Breast epithelium (tissue), 4 donors: Measurements from ENCODE around the gene LTBP4. TPM values are rescaled to one million over a fixed set of nuclear protein-coding genes. Genes with fewer than 3 reads are reported as not detected.
A peak's percentile ranks its signal among the peaks of the same experiment; 100 is the strongest.

Experiments
- DNase-seq, 2 donors: peaks; one replicate each; pipeline ENCODE4 v3.0.0-alpha.2; 2019; ENCODE audit warnings: low spot score in 2 of 2
- H3K27ac ChIP-seq, 2 donors: fragments of 200-600 bp; sonication (generic) in 1 of 2; one replicate each; pipeline ENCODE4 v1.5.1; 2016 to 2019; ENCODE audit warnings: mild to moderate bottlenecking in 1 of 2
- H3K27me3 ChIP-seq, 2 donors: fragments of 200-600 bp; sonication (generic) in 1 of 2; one replicate each; pipeline versions ENCODE4 v1.5.1 to v1.6.0; 2017 to 2019; ENCODE audit warnings: control low read depth in 1 of 2, mild to moderate bottlenecking in 1 of 2
- H3K36me3 ChIP-seq: fragments of 200-600 bp; one replicate; pipeline ENCODE4 v1.5.1; 2019
- H3K4me1 ChIP-seq, 2 donors: fragments of 200-600 bp; sonication (generic); one replicate each; pipeline ENCODE4 v1.5.1; 2016 to 2019; ENCODE audit warnings: control low read depth in 1 of 2
- H3K4me3 ChIP-seq, 3 donors: fragments of 200-600 bp; sonication (generic); 1 replicate in 2 of 3; 2 replicates in 1 of 3; pipeline ENCODE4 v1.5.1; 2016 to 2019; ENCODE audit warnings: mild to moderate bottlenecking in 3 of 3, moderate library complexity in 2 of 3
- H3K9me3 ChIP-seq, 2 donors: fragments of 200-600 bp; sonication (generic) in 1 of 2; one replicate each; pipeline ENCODE4 v1.5.1; 2016 to 2019; ENCODE audit warnings: control low read depth in 1 of 2
- POLR2A ChIP-seq: fragments of 450-650 bp; IDR thresholded peaks from one replicate; pipeline ENCODE4 v1.6.1; 2016; ENCODE audit warnings: antibody characterized with exemption, mild to moderate bottlenecking, moderate library complexity
- POLR2AphosphoS5 ChIP-seq, 3 donors: sonication (generic); formaldehyde crosslinking; IDR thresholded peaks; one replicate each; pipeline ENCODE4 v1.6.1; 2017; ENCODE audit warnings: antibody characterized with exemption in 3 of 3
- intact Hi-C: fragments of 100-400 bp; cut with DNase I; formaldehyde crosslinking; loops from one replicate; pipeline ENCODE4 v1.15.1; 2023; ENCODE audit warnings: low total_unique reads
- total RNA-seq, 3 donors: library from RNA; depleted of rRNA; stranded (reverse); fragments of >200 nt; gene quantifications; one replicate each; pipeline ENCODE4 v1.1.0, GENCODE V29; 2016
- TF ChIP-seq, protein P1 (sequence below), 3 donors: fragments of 450-650 bp; IDR thresholded peaks; one replicate each; pipeline ENCODE4 v1.5.1; 2016 to 2017; ENCODE audit warnings: antibody characterized with exemption in 3 of 3, mild to moderate bottlenecking in 3 of 3, moderate library complexity in 3 of 3

Gene LTBP4
- total RNA-seq, 3 donors from 2014 or later: 52.7 to 130 (median 89.1) TPM

DNA sequence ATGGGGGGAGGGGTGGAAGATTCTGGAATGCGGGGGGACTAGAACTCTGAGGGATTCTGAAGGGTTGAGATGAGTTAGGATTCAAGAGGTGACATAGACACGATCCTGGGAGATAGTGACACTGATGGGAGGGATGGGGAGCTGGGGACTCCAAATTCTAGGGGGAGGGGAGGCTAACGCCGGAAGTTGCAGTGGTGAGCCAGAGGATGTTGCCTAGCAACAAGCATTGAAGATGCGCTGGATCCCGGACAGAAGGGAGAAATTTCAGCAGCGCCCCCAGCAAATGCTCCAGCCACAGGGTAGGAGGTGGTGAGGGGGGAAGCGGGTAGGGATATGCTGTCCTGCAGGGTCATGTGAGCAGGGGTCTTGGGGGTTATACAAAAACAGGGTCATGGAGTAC, 6.9 kb upstream of the LTBP4 start:
- H3K27me3 ChIP-seq: peaks cover 0 to 26% of the 10 kb centered on the region in 2 donors
- TF ChIP-seq, protein P1, sequence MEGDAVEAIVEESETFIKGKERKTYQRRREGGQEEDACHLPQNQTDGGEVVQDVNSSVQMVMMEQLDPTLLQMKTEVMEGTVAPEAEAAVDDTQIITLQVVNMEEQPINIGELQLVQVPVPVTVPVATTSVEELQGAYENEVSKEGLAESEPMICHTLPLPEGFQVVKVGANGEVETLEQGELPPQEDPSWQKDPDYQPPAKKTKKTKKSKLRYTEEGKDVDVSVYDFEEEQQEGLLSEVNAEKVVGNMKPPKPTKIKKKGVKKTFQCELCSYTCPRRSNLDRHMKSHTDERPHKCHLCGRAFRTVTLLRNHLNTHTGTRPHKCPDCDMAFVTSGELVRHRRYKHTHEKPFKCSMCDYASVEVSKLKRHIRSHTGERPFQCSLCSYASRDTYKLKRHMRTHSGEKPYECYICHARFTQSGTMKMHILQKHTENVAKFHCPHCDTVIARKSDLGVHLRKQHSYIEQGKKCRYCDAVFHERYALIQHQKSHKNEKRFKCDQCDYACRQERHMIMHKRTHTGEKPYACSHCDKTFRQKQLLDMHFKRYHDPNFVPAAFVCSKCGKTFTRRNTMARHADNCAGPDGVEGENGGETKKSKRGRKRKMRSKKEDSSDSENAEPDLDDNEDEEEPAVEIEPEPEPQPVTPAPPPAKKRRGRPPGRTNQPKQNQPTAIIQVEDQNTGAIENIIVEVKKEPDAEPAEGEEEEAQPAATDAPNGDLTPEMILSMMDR (IDR thresholded peaks at IDR 0.05): no peak
- TF ChIP-seq POLR2A (no peak), POLR2AphosphoS5 (IDR thresholded peaks at IDR 0.05) (no peak)
- no peak overlapping the region for H3K4me3 ChIP-seq
- no peak for DNase-seq
- H3K27ac ChIP-seq: no peak overlapping the region
- H3K9me3 ChIP-seq: no peaks in the 10 kb centered on the region
- no peaks in the 10 kb centered on the region for H3K36me3 ChIP-seq
- intact Hi-C loops: no loop called here
- peaks cover 0 to 9% of the 10 kb centered on the region in 2 donors for H3K4me1 ChIP-seq

DNA sequence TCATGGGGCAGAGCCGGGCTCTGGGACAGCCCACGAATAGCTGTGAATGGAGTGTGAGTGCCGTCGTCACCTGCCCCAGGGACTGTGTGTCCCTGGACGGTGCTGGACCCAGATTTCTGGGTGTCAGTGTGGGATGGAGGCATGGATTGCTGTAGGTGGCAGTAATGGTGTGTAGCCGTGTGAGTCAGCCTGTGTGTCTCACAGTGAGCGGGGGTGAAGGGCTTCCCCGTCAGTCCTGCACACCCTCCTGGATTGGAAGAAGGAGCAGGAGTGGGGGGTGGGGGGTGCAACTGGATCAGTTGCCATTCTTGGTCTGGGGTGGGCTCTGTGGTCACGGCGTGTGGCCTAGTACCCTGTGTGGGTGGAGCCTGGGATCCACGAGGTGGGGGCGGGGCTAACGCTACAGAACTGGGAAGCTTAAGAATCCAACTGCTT, 6.5 kb upstream of the LTBP4 start:
- Histone ChIP-seq H3K36me3 (no peaks in the 10 kb centered on the region), H3K4me3 (no peak overlapping the region), H3K27ac (no peak overlapping the region), H3K9me3 (no peaks in the 10 kb centered on the region), H3K4me1 (peaks cover 0 to 9% of the 10 kb centered on the region in 2 donors), H3K27me3 (peaks cover 0 to 28% of the 10 kb centered on the region in 2 donors)
- intact Hi-C loops: no loop called here
- DNase-seq: no peak
- no peak for TF ChIP-seq POLR2A
- TF ChIP-seq POLR2AphosphoS5 (IDR thresholded peaks at IDR 0.05): no peak
- TF ChIP-seq, protein P1 (IDR thresholded peaks at IDR 0.05): no peak

DNA sequence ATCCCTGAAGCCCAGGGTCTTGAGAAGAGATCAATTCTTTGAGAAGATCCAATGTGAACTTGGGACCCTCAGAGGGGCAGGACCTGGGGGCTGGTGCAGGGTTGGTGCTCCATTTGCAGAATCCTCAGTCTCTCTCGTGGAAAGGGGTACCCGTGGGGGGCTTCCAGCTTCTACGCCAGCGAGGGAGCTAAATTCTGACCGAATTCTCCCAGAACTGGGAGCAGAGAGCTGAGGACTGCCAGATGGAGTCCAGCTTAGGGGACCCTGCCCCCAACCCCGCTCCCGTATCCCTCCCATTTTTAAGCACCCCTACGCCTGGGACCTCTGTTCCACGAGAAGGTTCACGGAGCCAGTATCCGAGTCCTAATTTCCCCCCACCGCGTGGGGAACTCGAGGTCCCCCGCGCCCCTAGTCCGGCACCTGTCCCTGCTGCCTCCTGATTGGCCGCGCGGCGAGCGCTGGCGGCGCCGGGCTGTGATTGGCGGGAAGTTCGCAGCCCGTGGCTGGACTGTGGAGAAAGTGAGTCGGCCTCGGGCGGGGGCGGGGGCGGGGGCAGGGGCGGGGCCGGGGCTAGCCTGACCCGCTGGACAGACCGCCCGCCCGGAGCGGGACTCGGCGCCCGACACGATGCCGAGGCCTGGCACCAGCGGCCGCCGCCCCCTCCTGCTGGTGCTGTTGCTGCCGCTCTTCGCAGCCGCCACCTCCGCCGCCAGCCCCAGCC, 4.4 kb upstream of the LTBP4 start:
- Histone ChIP-seq H3K36me3 (no peaks in the 10 kb centered on the region), H3K27me3 (peaks cover 0 to 28% of the 10 kb centered on the region in 2 donors), H3K9me3 (no peaks in the 10 kb centered on the region), H3K4me3 (peak overlapping the region in 2 of 3 donors; percentile 25 to 54), H3K27ac (no peak overlapping the region), H3K4me1 (peaks cover 1 to 9% of the 10 kb centered on the region in 2 donors)
- intact Hi-C loops: no loop called here
- TF ChIP-seq POLR2A: no peak
- TF ChIP-seq, protein P1 (IDR thresholded peaks at IDR 0.05): no peak
- no peak for TF ChIP-seq POLR2AphosphoS5 (IDR thresholded peaks at IDR 0.05)
- no peak for DNase-seq

DNA sequence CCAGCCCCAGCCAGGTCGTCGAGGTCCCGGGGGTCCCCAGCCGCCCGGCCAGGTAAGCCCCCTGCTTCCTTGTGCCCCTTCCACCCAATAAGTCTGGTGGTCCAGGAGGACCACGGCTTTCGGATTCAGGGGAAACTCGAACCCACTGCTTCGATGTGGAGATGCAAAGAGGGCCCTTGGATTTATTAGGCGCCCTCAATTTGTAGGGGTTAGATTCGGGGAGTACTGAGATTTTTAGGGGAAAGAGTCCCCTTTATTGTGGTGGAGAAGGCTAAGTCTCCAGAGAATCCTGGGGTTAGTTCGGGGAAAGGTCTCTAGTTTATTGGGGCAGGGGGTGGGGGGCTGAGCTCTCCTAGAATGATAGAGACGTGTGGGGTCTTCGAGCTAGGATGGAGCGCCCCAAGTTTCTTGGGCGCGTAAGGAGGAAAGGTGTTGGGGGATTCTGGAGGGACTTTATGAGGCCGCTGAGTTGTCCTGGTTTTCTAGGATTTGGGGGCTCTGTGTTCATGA, 3.8 kb upstream of the LTBP4 start:
- intact Hi-C loops: no loop called here
- Histone ChIP-seq H3K36me3 (no peaks in the 10 kb centered on the region), H3K27ac (no peak overlapping the region), H3K4me3 (peak overlapping the region in 2 of 3 donors; percentile 25 to 54), H3K9me3 (no peaks in the 10 kb centered on the region), H3K4me1 (peaks cover 7 to 11% of the 10 kb centered on the region in 2 donors), H3K27me3 (peaks cover 0 to 28% of the 10 kb centered on the region in 2 donors)
- TF ChIP-seq, protein P1 (IDR thresholded peaks at IDR 0.05): no peak
- TF ChIP-seq POLR2AphosphoS5 (IDR thresholded peaks at IDR 0.05) (no peak), POLR2A (no peak)
- DNase-seq: no peak
